HG02973 (cell line): ENCODE measurements around the gene PPP1R26.
"Not testable (repeated sequence)": the region's sequence is repeated elsewhere in the genome, so short reads cannot be mapped to it uniquely, and the experiment has no call there.

Experiments used
- ATAC-seq: cut with Tn5 transposase; IDR thresholded peaks from one replicate; pipeline ENCODE4 v1.9.1; 2021; ENCODE audit warnings: moderate library complexity; ENCODE audit not compliant: unreplicated experiment

PPP1R26 gene

DNA sequence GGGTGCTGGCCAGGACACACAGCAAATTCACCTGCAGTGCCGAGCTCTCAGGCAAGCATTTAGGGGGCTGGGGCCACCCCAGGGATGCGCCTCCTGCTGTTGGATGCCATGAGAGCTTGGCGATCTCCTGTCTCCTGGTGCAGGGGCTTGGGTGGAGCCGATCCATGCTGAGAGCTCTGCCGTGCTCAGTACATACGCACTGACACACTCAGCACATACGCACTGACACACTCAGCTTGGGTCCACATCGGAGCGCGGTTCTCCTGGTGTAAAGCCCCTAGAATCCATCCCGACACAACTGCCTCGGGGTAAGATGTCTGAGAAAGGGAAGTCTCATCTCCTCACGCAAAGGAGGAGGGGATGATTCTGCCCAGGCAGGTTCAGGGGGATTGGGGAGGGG lies 56.0 kb downstream of the PPP1R26 start:
- ATAC-seq, result not testable (repeated sequence)

DNA sequence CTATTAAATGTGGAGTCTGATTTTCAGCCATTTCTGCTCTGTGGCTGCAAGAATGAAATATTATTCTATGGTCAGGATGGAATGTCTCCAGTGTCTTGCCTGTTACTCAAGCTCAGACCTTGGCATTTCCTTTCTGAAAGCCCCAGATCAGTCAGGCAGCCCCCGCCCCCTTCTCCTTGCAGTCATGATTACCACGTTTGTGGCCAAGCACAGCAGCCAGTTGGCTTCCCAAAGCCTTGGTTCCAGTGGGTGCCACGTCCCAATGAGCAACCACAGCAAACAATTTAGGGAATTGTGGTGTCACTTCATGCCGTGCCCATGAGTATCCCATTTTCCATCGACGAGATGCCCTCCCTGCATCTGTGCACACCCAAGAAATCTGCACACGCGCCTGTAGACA lies 56.6 kb downstream of the PPP1R26 start:
- no peak for ATAC-seq
